ENCODE data around the gene SH2D3A.

SH2D3A gene

DNA sequence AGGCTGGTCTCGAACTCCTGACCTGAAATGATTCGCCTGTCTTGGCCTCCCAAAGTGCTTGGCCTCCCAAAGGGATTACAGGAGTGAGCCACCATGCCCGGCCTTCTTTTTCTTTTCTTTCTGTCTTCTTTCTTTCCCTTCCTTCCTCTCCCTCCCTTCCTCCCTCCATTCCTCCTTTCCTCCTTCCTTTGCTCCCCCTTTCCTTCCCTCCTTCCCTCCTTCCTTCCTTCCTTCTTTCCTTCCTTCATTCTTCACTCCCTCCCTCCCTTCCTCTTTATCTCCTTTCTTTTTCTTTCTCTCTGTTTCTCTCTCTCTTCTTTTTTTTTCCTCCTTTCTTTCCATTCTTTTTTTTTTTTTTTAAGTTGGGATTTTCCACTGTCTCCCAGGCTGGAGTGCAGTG, 58.9 kb downstream of the SH2D3A start:
- Histone ChIP-seq H3K4me1 (ENCODE audit: control insufficient read depth, insufficient read depth, low read length) (no peaks in the 10 kb centered on the region), H3K9ac (ENCODE audit: low read length) (no peak overlapping the region), H3K36me3 (ENCODE audit: control insufficient read depth, insufficient read depth, low read length, severe bottlenecking) (peaks cover 77% of the 10 kb centered on the region), H3K27me3 (replicated peaks; ENCODE audit: control insufficient read depth, insufficient read depth, low read length) (no peaks in the 10 kb centered on the region), H3K9me3 (ENCODE audit: control insufficient read depth, low read length) (no peaks in the 10 kb centered on the region), H3K4me3 (ENCODE audit: low read length) (no peak overlapping the region)
- DNase-seq (ENCODE audit: low read depth), result no peak

DNA sequence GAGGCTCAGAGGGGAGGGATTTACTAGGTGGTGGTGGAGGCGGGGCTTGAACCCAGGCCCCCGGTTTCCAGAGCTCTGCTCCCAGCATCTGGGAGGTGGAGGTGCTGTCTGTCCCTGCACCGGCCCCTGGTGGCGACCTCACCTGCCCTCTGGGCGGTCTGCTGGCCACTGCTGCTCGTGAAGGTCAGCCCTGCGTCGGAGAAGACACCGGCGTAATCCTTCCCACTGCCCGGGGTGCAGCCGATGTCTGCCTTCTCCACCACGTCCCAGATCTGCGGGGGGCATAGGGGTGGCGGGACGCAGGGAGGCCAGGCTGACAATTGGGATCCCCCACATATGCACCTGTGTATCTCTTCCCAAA, 59.6 kb downstream of the SH2D3A start:
- Histone ChIP-seq H3K4me3 (ENCODE audit: low read length) (no peak overlapping the region), H3K27me3 (replicated peaks; ENCODE audit: control insufficient read depth, insufficient read depth, low read length) (no peaks in the 10 kb centered on the region), H3K36me3 (ENCODE audit: control insufficient read depth, insufficient read depth, low read length, severe bottlenecking) (peaks cover 76% of the 10 kb centered on the region), H3K4me1 (ENCODE audit: control insufficient read depth, insufficient read depth, low read length) (no peaks in the 10 kb centered on the region), H3K9ac (ENCODE audit: low read length) (no peak overlapping the region), H3K9me3 (ENCODE audit: control insufficient read depth, low read length) (no peaks in the 10 kb centered on the region)
- DNase-seq (ENCODE audit: low read depth), result no peak

DNA sequence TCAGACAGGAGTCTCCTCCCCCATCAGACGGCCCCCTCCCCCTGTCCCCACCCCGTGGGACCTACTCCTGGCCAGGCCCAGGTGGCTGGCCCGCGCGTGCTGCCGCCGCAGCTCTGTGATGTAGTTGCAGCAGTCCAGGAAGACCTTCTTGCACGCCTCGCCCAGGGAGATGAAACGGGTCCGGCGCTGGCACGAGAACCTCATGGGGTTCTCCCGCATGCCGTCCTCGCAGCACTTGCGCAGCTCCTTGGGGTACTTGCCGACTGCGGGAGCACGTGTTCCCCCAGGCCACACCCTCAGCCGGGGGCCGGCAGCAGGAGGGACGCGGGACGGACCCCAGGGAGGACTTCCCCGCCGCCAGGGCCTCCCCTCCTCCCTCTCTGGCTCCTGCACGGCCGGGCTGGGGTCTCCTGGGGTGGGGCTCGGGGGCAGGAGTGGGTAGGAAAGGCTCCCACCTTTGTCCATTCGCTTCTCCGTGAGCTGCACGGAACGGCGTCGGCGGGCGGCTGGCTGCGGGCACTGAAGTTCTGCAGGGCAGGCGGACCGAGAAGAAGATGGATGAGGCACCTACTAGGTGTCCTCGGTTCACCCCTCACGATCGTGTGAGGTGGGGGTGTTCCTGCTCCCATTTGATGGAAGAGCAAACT, 60.1 kb downstream of the SH2D3A start:
- no peaks in the 10 kb centered on the region for H3K4me1 ChIP-seq (ENCODE audit: control insufficient read depth, insufficient read depth, low read length)
- H3K9ac ChIP-seq (ENCODE audit: low read length), result no peak overlapping the region
- DNase-seq (ENCODE audit: low read depth), result no peak
- H3K4me3 ChIP-seq (ENCODE audit: low read length), result no peak overlapping the region
- H3K36me3 ChIP-seq (ENCODE audit: control insufficient read depth, insufficient read depth, low read length, severe bottlenecking), result peaks cover 75% of the 10 kb centered on the region
- H3K9me3 ChIP-seq (ENCODE audit: control insufficient read depth, low read length), result no peaks in the 10 kb centered on the region
- H3K27me3 ChIP-seq (replicated peaks; ENCODE audit: control insufficient read depth, insufficient read depth, low read length), result no peaks in the 10 kb centered on the region

DNA sequence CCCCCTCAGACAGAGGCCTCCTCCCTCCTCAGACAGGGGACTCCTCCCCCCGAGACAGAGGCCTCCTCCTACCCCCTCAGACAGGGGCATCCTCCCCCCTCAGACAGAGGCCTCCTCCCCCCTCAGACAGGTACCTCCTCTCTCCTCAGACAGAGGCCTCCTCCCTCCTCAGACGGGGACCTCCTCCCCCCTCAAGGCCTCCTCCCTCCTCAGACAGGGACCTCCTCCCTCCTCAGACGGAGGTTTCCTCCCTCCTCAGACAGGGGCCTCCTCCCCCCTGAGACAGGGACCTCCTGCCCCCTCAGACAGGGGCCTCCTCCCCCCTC, 60.6 kb downstream of the SH2D3A start:
- peaks cover 75% of the 10 kb centered on the region for H3K36me3 ChIP-seq (ENCODE audit: control insufficient read depth, insufficient read depth, low read length, severe bottlenecking)
- H3K4me1 ChIP-seq (ENCODE audit: control insufficient read depth, insufficient read depth, low read length), result no peaks in the 10 kb centered on the region
- DNase-seq (ENCODE audit: low read depth), result no peak
- H3K9me3 ChIP-seq (ENCODE audit: control insufficient read depth, low read length), result no peaks in the 10 kb centered on the region
- H3K4me3 ChIP-seq (ENCODE audit: low read length), result no peak overlapping the region
- no peak overlapping the region for H3K9ac ChIP-seq (ENCODE audit: low read length)
- no peaks in the 10 kb centered on the region for H3K27me3 ChIP-seq (replicated peaks; ENCODE audit: control insufficient read depth, insufficient read depth, low read length)

DNA sequence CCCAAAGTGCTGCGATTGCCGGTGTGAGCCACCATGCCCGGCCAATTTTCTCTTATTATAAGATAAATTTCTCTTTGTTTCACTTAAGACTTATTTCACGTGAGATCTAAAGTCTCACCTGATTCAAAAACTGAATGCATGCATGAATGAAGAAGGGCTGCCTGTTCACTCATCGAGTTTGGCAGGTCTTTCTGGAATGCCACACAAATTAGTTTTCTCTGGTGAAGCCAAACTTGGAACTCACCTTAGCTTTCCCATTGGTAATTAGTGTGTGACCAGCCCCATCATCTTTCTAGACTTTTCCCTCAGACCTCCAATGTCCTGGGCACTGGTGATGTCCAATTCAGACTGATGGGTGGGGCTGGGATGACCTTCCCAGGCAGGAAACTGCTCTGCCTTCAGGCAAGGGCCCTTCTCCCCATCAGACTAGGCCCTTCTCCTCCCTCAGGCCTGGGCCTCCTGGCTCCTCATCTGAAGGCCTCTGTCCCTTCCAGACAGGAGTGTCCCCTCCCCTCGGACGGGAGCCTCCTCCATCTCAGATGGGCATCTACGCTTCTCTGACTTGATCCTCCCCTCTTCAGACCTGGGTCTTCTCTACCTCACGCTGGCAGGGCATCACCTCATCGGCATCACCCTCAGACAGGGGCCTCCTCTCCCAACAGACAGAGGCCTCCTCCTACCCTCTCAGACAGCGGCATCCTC, 61.2 kb downstream of the SH2D3A start:
- H3K9me3 ChIP-seq (ENCODE audit: control insufficient read depth, low read length), result no peaks in the 10 kb centered on the region
- H3K4me1 ChIP-seq (ENCODE audit: control insufficient read depth, insufficient read depth, low read length), result no peaks in the 10 kb centered on the region
- H3K4me3 ChIP-seq (ENCODE audit: low read length), result no peak overlapping the region
- no peak overlapping the region for H3K9ac ChIP-seq (ENCODE audit: low read length)
- DNase-seq (ENCODE audit: low read depth), result no peak
- no peaks in the 10 kb centered on the region for H3K27me3 ChIP-seq (replicated peaks; ENCODE audit: control insufficient read depth, insufficient read depth, low read length)
- H3K36me3 ChIP-seq (ENCODE audit: control insufficient read depth, insufficient read depth, low read length, severe bottlenecking), result peaks cover 73% of the 10 kb centered on the region

Data from adipocyte (in vitro differentiated cells).